H1 (cell line): Measurements from ENCODE around the gene PNMA8C. TPM values are rescaled to one million over a fixed set of nuclear protein-coding genes. Genes with fewer than 3 reads are reported as not detected.

Experiments
- CTCF ChIA-PET: fragments of 300-600 bp; sonication (Branson Sonifier 250); formaldehyde crosslinking; loops from one replicate; lab custom pipeline; 2021; ENCODE audit not compliant: partially characterized antibody; lab: Charles Lee
- POLR2A ChIA-PET: fragments of 300-600 bp; sonication (Branson Sonifier 250); formaldehyde crosslinking; loops from one replicate; lab custom pipeline; 2021; ENCODE audit warnings: inconsistent platforms; ENCODE audit not compliant: partially characterized antibody; lab: Charles Lee
- DNase-seq, 2 experiments: peaks; one replicate each; pipeline versions ENCODE4 v3.0.0 to v3.0.0-alpha.2; 2010 to 2022; ENCODE audit warnings: low spot score in 2 of 2, low read depth in 1 of 2, mixed read lengths in 1 of 2
- FAIRE-seq: peaks from 2 replicates; lab custom pipeline; 2011; peaks lifted over from hg19 to GRCh38; lab: Jason Lieb, UNC
- H2AFZ ChIP-seq: 2 replicates; pipeline ENCODE4 v1.8.1; 2012; ENCODE audit warnings: low read length, inconsistent platforms
- H2AK5ac ChIP-seq: 2 replicates; pipeline ENCODE4 v1.6.1; 2013; ENCODE audit warnings: low read depth, low read length
- H2BK120ac ChIP-seq: replicated peaks from 2 replicates; pipeline ENCODE3; 2013; ENCODE audit warnings: low read depth, low read length, inconsistent platforms
- H2BK12ac ChIP-seq: 2 replicates; pipeline ENCODE4 v1.6.1; 2013; ENCODE audit warnings: low read depth, low read length
- H2BK15ac ChIP-seq: 2 replicates; pipeline ENCODE4 v1.6.1; 2013; ENCODE audit warnings: low read length
- H2BK20ac ChIP-seq: 2 replicates; pipeline ENCODE4 v1.6.1; 2013; ENCODE audit warnings: low read length
- H2BK5ac ChIP-seq: 2 replicates; pipeline ENCODE4 v1.6.1; 2013; ENCODE audit warnings: low read depth, low read length
- H3K14ac ChIP-seq: 2 replicates; pipeline ENCODE4 v1.6.1; 2013; ENCODE audit warnings: inconsistent platforms; ENCODE audit not compliant: insufficient read length
- H3K18ac ChIP-seq: 2 replicates; pipeline ENCODE4 v1.6.1; 2013; ENCODE audit warnings: low read length; ENCODE audit errors: extremely low read depth
- H3K23ac ChIP-seq: 2 replicates; pipeline ENCODE4 v1.6.1; 2013; ENCODE audit warnings: inconsistent platforms; ENCODE audit not compliant: insufficient read length
- H3K23me2 ChIP-seq: 2 replicates; pipeline ENCODE4 v1.6.1; 2013; ENCODE audit warnings: low read depth, low read length
- H3K27ac ChIP-seq: 2 replicates; pipeline ENCODE4 v1.6.1; 2011; ENCODE audit warnings: low read depth, low read length, inconsistent platforms
- H3K27me3 ChIP-seq, 4 experiments: replicated peaks in 1 of 4; 1 replicate in 1 of 4; 2 replicates in 3 of 4; pipeline versions ENCODE4 v1.6.1 to v1.8.1; 2011 to 2013; ENCODE audit warnings: low read length in 3 of 4, mild to moderate bottlenecking in 3 of 4, inconsistent platforms in 2 of 4, mixed read lengths in 2 of 4, moderate library complexity in 1 of 4; ENCODE audit not compliant: control insufficient read depth in 3 of 4, insufficient read depth in 3 of 4; ENCODE audit errors: extremely low read depth in 1 of 4
- H3K36me3 ChIP-seq, 4 experiments: 2 replicates each; pipeline versions ENCODE4 v1.6.1 to v1.8.1; 2011 to 2013; ENCODE audit warnings: mild to moderate bottlenecking in 4 of 4, low read length in 3 of 4, moderate library complexity in 2 of 4, control low read depth in 1 of 4, inconsistent platforms in 1 of 4; ENCODE audit not compliant: insufficient read depth in 4 of 4, control insufficient read depth in 2 of 4
- H3K4ac ChIP-seq: replicated peaks from 2 replicates; pipeline ENCODE3; 2013; ENCODE audit warnings: low read length, low read depth, mixed read lengths, inconsistent platforms; ENCODE audit not compliant: insufficient read length
- H3K4me1 ChIP-seq, 4 experiments: replicated peaks in 1 of 4; 1 replicate in 1 of 4; 2 replicates in 3 of 4; pipeline versions ENCODE4 v1.6.1 to v1.8.1; 2011 to 2013; ENCODE audit warnings: low read length in 3 of 4, inconsistent platforms in 2 of 4, mixed read lengths in 1 of 4; ENCODE audit not compliant: insufficient read depth in 4 of 4, control insufficient read depth in 3 of 4
- H3K4me2 ChIP-seq, 2 experiments: 2 replicates each; pipeline versions ENCODE4 v1.6.1 to v1.8.1; 2011 to 2013; ENCODE audit warnings: low read depth in 2 of 2, low read length in 2 of 2, control low read depth in 1 of 2, inconsistent platforms in 1 of 2, mild to moderate bottlenecking in 1 of 2; ENCODE audit not compliant: insufficient read depth in 1 of 2
- H3K4me3 ChIP-seq, 4 experiments: fragments of 200-600, 300-600 bp in 1 of 4; sonication (generic), shearing (Covaris generic), sonication (Bioruptor Twin) in 1 of 4; 2 replicates each; pipeline versions ENCODE4 v1.5.1 to v1.8.1; 2011 to 2016; ENCODE audit warnings: low read length in 4 of 4, low read depth in 3 of 4, control low read depth in 2 of 4, inconsistent platforms in 2 of 4, mild to moderate bottlenecking in 2 of 4, mixed read lengths in 1 of 4, moderate library complexity in 1 of 4; ENCODE audit not compliant: insufficient read depth in 2 of 4; ENCODE audit errors: extremely low read depth in 1 of 4
- H3K56ac ChIP-seq: replicated peaks from 2 replicates; pipeline ENCODE3; 2013; ENCODE audit warnings: low read depth, mild to moderate bottlenecking, mixed read lengths, low read length, inconsistent platforms; ENCODE audit not compliant: insufficient read length
- H3K79me1 ChIP-seq: 2 replicates; pipeline ENCODE4 v1.6.1; 2013; ENCODE audit warnings: low read depth, low read length, control low read depth
- H3K79me2 ChIP-seq, 2 experiments: 2 replicates each; pipeline versions ENCODE4 v1.6.1 to v1.8.1; 2012 to 2013; ENCODE audit warnings: low read length in 2 of 2, mild to moderate bottlenecking in 2 of 2, inconsistent platforms in 1 of 2; ENCODE audit not compliant: insufficient read depth in 2 of 2, control insufficient read depth in 1 of 2
- H3K9ac ChIP-seq, 4 experiments: replicated peaks in 1 of 4; 1 replicate in 1 of 4; 2 replicates in 3 of 4; pipeline versions ENCODE4 v1.6.1 to v1.8.1; 2011 to 2013; ENCODE audit warnings: low read depth in 3 of 4, low read length in 3 of 4, control low read depth in 2 of 4, mild to moderate bottlenecking in 2 of 4, moderate library complexity in 2 of 4, inconsistent platforms in 1 of 4; ENCODE audit errors: extremely low read depth in 1 of 4
- H3K9me3 ChIP-seq, 2 experiments: 2 replicates each; pipeline versions ENCODE4 v1.6.1 to v1.8.1; 2012 to 2013; ENCODE audit warnings: mild to moderate bottlenecking in 2 of 2, moderate library complexity in 2 of 2, control low read depth in 1 of 2, inconsistent platforms in 1 of 2, low read depth in 1 of 2, low read length in 1 of 2, mixed read lengths in 1 of 2; ENCODE audit not compliant: insufficient read depth in 2 of 2
- H4K20me1 ChIP-seq, 2 experiments: replicated peaks in 1 of 2; 2 replicates each; pipeline versions ENCODE3 to v1.8.1; 2011 to 2013; ENCODE audit warnings: inconsistent platforms in 2 of 2, low read length in 2 of 2, mild to moderate bottlenecking in 1 of 2; ENCODE audit not compliant: insufficient read depth in 2 of 2, control insufficient read depth in 1 of 2
- H4K5ac ChIP-seq: 2 replicates; pipeline ENCODE4 v1.6.1; 2013; ENCODE audit warnings: low read length, low read depth, mixed read lengths, inconsistent platforms; ENCODE audit not compliant: insufficient read length
- H4K8ac ChIP-seq: 2 replicates; pipeline ENCODE4 v1.8.0; 2013; ENCODE audit warnings: mild to moderate bottlenecking, moderate library complexity, low read length, inconsistent platforms; ENCODE audit not compliant: insufficient read depth; ENCODE audit errors: extremely low read depth
- H4K91ac ChIP-seq: replicated peaks from 2 replicates; pipeline ENCODE3; 2013; ENCODE audit warnings: low read length, mixed read lengths, inconsistent platforms; ENCODE audit not compliant: insufficient read length
- ATF2 ChIP-seq: IDR thresholded peaks from 2 replicates; pipeline ENCODE4 v1.6.1; 2012; ENCODE audit warnings: low read length, inconsistent platforms
- CBX8 ChIP-seq: fragments of 300-800, 300-1000 bp; sonication (generic); IDR thresholded peaks from 2 replicates; pipeline ENCODE4 v1.7.1; 2016; ENCODE audit warnings: low read depth, low read length, borderline replicate concordance
- CEBPB ChIP-seq: IDR thresholded peaks from 2 replicates; pipeline ENCODE4 v1.6.1; 2012; ENCODE audit warnings: low read depth, low read length
- KDM4A ChIP-seq: IDR thresholded peaks from one replicate; pipeline ENCODE4 v1.7.1; 2012; ENCODE audit warnings: low read depth, mild to moderate bottlenecking, moderate library complexity, low read length, inconsistent platforms; ENCODE audit not compliant: severe bottlenecking
- KDM5A ChIP-seq: fragments of 200-600 bp; IDR thresholded peaks from 2 replicates; pipeline ENCODE4 v1.7.1; 2012; ENCODE audit warnings: mild to moderate bottlenecking, low read length, inconsistent platforms, mixed read lengths
- MAFK ChIP-seq: IDR thresholded peaks from 2 replicates; pipeline ENCODE4 v1.6.1; 2012; ENCODE audit warnings: low read depth, mild to moderate bottlenecking, improper control_type of control experiment, low read length
- POLR2A ChIP-seq, 2 experiments: IDR thresholded peaks; 1 replicate in 1 of 2; 2 replicates in 1 of 2; pipeline ENCODE4 v1.6.1; 2011; ENCODE audit warnings: low read depth in 2 of 2, low read length in 2 of 2, mild to moderate bottlenecking in 2 of 2; ENCODE audit errors: control extremely low read depth in 1 of 2
- POLR2AphosphoS5 ChIP-seq: IDR thresholded peaks from 2 replicates; pipeline ENCODE4 v1.6.1; 2011; ENCODE audit warnings: low read depth, low read length
- SIN3A ChIP-seq, 2 experiments: IDR thresholded peaks in 1 of 2; conservative IDR thresholded peaks in 1 of 2; 2 replicates each; pipeline ENCODE4 v1.6.1; 2011 to 2012; ENCODE audit warnings: low read length in 2 of 2, improper control_type of control experiment in 1 of 2, low read depth in 1 of 2, mild to moderate bottlenecking in 1 of 2
- SP1 ChIP-seq: IDR thresholded peaks from 2 replicates; pipeline ENCODE4 v1.6.1; 2011; ENCODE audit warnings: low read depth, low read length
- USF2 ChIP-seq: IDR thresholded peaks from 2 replicates; pipeline ENCODE4 v1.6.1; 2011; ENCODE audit warnings: low read length, improper control_type of control experiment
- YY1 ChIP-seq: IDR thresholded peaks from 2 replicates; pipeline ENCODE4 v1.6.1; 2011; ENCODE audit warnings: low read depth, mild to moderate bottlenecking, low read length
- WGBS, 2 experiments: shearing (Covaris generic) in 1 of 2; methylation state at CpG; one replicate each; pipeline versions ENCODE4 v1.1.6 to v1.1.7; 2013 to 2015; ENCODE audit warnings: low lambda C conversion rate in 2 of 2, mixed read lengths in 2 of 2, inconsistent platforms in 1 of 2, low coverage in 1 of 2, missing lambda C conversion rate in 1 of 2; ENCODE audit not compliant: insufficient replicate concordance in 2 of 2, insufficient coverage in 1 of 2, insufficient read length in 1 of 2; ENCODE audit errors: extremely low coverage in 1 of 2, missing lambda C conversion rate in 1 of 2; 5-methylcytosine and 5-hydroxymethylcytosine counted together
- polyA plus RNA-seq, 7 experiments: library from polyadenylated mRNA; depleted of rRNA in 3 of 7; stranded (reverse) in 5 of 7; unstranded in 2 of 7; fragments of >200 nt in 5 of 7; fragments of 200-250 nt in 2 of 7; gene quantifications; 1 replicate in 5 of 7; 2 replicates in 1 of 7; 4 replicates in 1 of 7; pipeline versions ENCODE4 v1.2.1 to v1.2.3, GENCODE V29; 2011 to 2013; ENCODE audit warnings: missing spikeins in 2 of 7, mixed read lengths in 2 of 7
- total RNA-seq: library from RNA; stranded (reverse); fragmentation: NEBNext Ultra II Directional; extraction: Animal tissue kit (Norgen Biotek cat#: 25700); gene quantifications from 2 replicates; pipeline ENCODE4 v1.2.1, GENCODE V29; 2021

PNMA8C gene
- total and polyA plus RNA-seq, 2 of the 8 experiments (the other 6 are each of a cell fraction or from before 2014, with no cell fraction given): 0.53 to 1.8 TPM

- H4K8ac ChIP-seq: no peak overlapping the region
- CTCF ChIA-PET: interaction anchor here (0.6 to 5.5 kb wide), 6 partner anchors 9 to 74 kb away, joined by 3 to 20 read pairs (median 6); no protein-coding TSS in a partner anchor
- H4K5ac ChIP-seq: no peak overlapping the region
- 89% methylated on average over 12 of the region's 15 CpGs; no CpG with 5 or more reads in 1 of the 2 experiments for WGBS, 2 experiments
- H3K56ac ChIP-seq: no peak overlapping the region
- H3K23me2 ChIP-seq: no peaks in the 10 kb centered on the region
- H3K4ac ChIP-seq: no peak overlapping the region
- no peaks in the 10 kb centered on the region for H3K36me3 ChIP-seq
- no peaks in the 10 kb centered on the region for H3K79me1 ChIP-seq
- H3K79me2 ChIP-seq: no peaks in the 10 kb centered on the region
- no peaks in the 10 kb centered on the region for H3K27me3 ChIP-seq
- H3K9me3 ChIP-seq: no peaks in the 10 kb centered on the region
- no peak overlapping the region for H3K14ac ChIP-seq
- no peak overlapping the region for H2BK15ac ChIP-seq
- no peak for FAIRE-seq
- no peak for DNase-seq
- POLR2A ChIA-PET: interaction anchor here (1.5 kb wide), 1 partner anchor 39 kb away, joined by 3 read pairs; no protein-coding TSS in a partner anchor
- no peak overlapping the region for H2BK120ac ChIP-seq
- no peak overlapping the region for H2BK20ac ChIP-seq
- H2BK5ac ChIP-seq: no peak overlapping the region
- no peak overlapping the region for H3K18ac ChIP-seq
- H4K20me1 ChIP-seq: no peaks in the 10 kb centered on the region
- no peak overlapping the region for H3K4me2 ChIP-seq
- H2AFZ ChIP-seq: no peak overlapping the region
- H4K91ac ChIP-seq: no peak overlapping the region
- no peak overlapping the region for H2BK12ac ChIP-seq
- no peak overlapping the region for H2AK5ac ChIP-seq
- H3K4me3 ChIP-seq: no peak overlapping the region
- H3K4me1 ChIP-seq: no peaks in the 10 kb centered on the region
- H3K23ac ChIP-seq: no peak overlapping the region
- no peak overlapping the region for H3K27ac ChIP-seq
- H3K9ac ChIP-seq: no peak overlapping the region
- TF ChIP-seq YY1 (no peak), KDM5A (no peak), POLR2AphosphoS5 (no peak), SP1 (no peak), ATF2 (no peak), SIN3A (conservative IDR thresholded peaks at IDR 0.05 in 1 of 2, IDR thresholded peaks at IDR 0.05 in 1 of 2; ENCODE audit: low read depth in 1 of 2, low read length in 2 of 2) (no peak), USF2 (no peak), CBX8 (no peak), KDM4A (no peak), CEBPB (no peak), POLR2A (IDR thresholded peaks at IDR 0.05; ENCODE audit: control extremely low read depth in 1 of 2, low read depth in 2 of 2, low read length in 2 of 2) (no peak), MAFK (no peak)
Observed at GRCh38 chr19:46446021-46446420, 17.3 kb upstream of the PNMA8C start.
